MCF 10A (cell line): Measurements from ENCODE around the gene ATP12A. TPM values are rescaled to one million over a fixed set of nuclear protein-coding genes. Genes with fewer than 3 reads are reported as not detected.
A peak's percentile ranks its signal among the peaks of the same experiment; 100 is the strongest.

ENCODE experiments used
- BruUV-seq: library from RNA; stranded (reverse); fragments of 400-500 nt; replicated peaks from 2 replicates; lab custom pipeline; 2021; lab: Mats Ljungman, UMichigan
- CTCF ChIA-PET: fragments of 300-600 bp; sonication (Branson Sonifier 250); formaldehyde crosslinking; extraction: SDS; loops from one replicate; lab custom pipeline; 2021; ENCODE audit warnings: antibody characterized with exemption, inconsistent platforms; lab: Yijun Ruan, JAX
- POLR2A ChIA-PET: fragments of 300-600, 350-650 bp; sonication (Branson Sonifier 250); formaldehyde crosslinking; extraction: SDS; loops from one replicate; lab custom pipeline; 2020; ENCODE audit warnings: antibody characterized with exemption, inconsistent platforms; lab: Yijun Ruan, JAX
- DNase-seq: peaks from one replicate; pipeline ENCODE4 v3.0.0-alpha.2; 2018; ENCODE audit not compliant: unreplicated experiment
- H3K27ac Mint-ChIP-seq: one replicate; pipeline ENCODE4 v1.8.0; 2022; ENCODE audit warnings: mild to moderate bottlenecking, low read depth, mixed read lengths; ENCODE audit not compliant: unreplicated experiment
- H3K27me3 Mint-ChIP-seq: one replicate; pipeline ENCODE4 v1.8.0; 2022; ENCODE audit warnings: mixed read lengths; ENCODE audit not compliant: insufficient read depth, unreplicated experiment
- H3K36me3 Mint-ChIP-seq: one replicate; pipeline ENCODE4 v1.8.0; 2022; ENCODE audit warnings: mild to moderate bottlenecking, moderate library complexity, mixed read lengths; ENCODE audit not compliant: insufficient read depth, unreplicated experiment
- H3K4me1 Mint-ChIP-seq: one replicate; pipeline ENCODE4 v1.8.0; 2022; ENCODE audit warnings: mixed read lengths; ENCODE audit not compliant: insufficient read depth, unreplicated experiment
- H3K4me3 Mint-ChIP-seq: one replicate; pipeline ENCODE4 v1.8.0; 2022; ENCODE audit warnings: mild to moderate bottlenecking, moderate library complexity, mixed read lengths; ENCODE audit not compliant: unreplicated experiment
- H3K9me3 Mint-ChIP-seq: one replicate; pipeline ENCODE4 v1.8.0; 2022; ENCODE audit warnings: mixed read lengths; ENCODE audit not compliant: unreplicated experiment
- CTCF ChIP-seq: fragments of 200-600 bp; IDR thresholded peaks from one replicate; pipeline ENCODE4 v1.8.0; 2022; ENCODE audit warnings: antibody characterized with exemption, mild to moderate bottlenecking; ENCODE audit not compliant: unreplicated experiment
- intact Hi-C: fragments of 100-400 bp; cut with micrococcal nuclease; formaldehyde crosslinking; loops from 2 replicates; pipeline ENCODE4 v1.14.1; 2022
- total RNA-seq: library from RNA; stranded (reverse); gene quantifications from 2 replicates; pipeline ENCODE4 v1.2.3, GENCODE V29; 2022

The ATP12A gene
- total RNA-seq, 1 experiment from 2014 or later: not detected

GRCh38 chr13:24688950-24689349 is 8.7 kb downstream of the ATP12A start:
- CTCF ChIA-PET: interaction anchor here (0.6 to 1.5 kb wide), 5 partner anchors 11 to 1744 kb away, joined by 4 to 7 read pairs (median 4); no protein-coding TSS in a partner anchor
- Mint-ChIP-seq H3K4me1 (peaks cover 2% of the 10 kb centered on the region), H3K27me3 (no peaks in the 10 kb centered on the region), H3K36me3 (no peaks in the 10 kb centered on the region), H3K4me3 (no peak overlapping the region), H3K27ac (no peak overlapping the region), H3K9me3 (no peaks in the 10 kb centered on the region)
- POLR2A ChIA-PET: no interaction called here
- no TSS peak for BruUV-seq
- intact Hi-C loops: no loop called here
- DNase-seq: no peak
- TF ChIP-seq CTCF: no peak

GRCh38 chr13:24691381-24691780 is 11.2 kb downstream of the ATP12A start:
- H3K4me3 Mint-ChIP-seq: no peak overlapping the region
- no peaks in the 10 kb centered on the region for H3K9me3 Mint-ChIP-seq
- no peaks in the 10 kb centered on the region for H3K36me3 Mint-ChIP-seq
- intact Hi-C loops: loop anchor here (5.0 to 10.0 kb wide), 2 partner anchors 36 to 363 kb away; no protein-coding TSS in a partner anchor
- DNase-seq: no peak
- no peak overlapping the region for H3K27ac Mint-ChIP-seq
- ChIA-PET CTCF (interaction anchor here (0.6 to 4.0 kb wide), 8 partner anchors 9 to 304 kb away, joined by 3 to 36 read pairs (median 4); no protein-coding TSS in a partner anchor), POLR2A (no interaction called here)
- no peaks in the 10 kb centered on the region for H3K27me3 Mint-ChIP-seq
- BruUV-seq: no TSS peak
- TF ChIP-seq CTCF: no peak
- H3K4me1 Mint-ChIP-seq: peaks cover 5% of the 10 kb centered on the region

- DNase-seq: peak; percentile 16
- no peak overlapping the region for H3K27ac Mint-ChIP-seq
- intact Hi-C loops: loop anchor here (5.0 to 10.0 kb wide), 2 partner anchors 35 to 362 kb away; no protein-coding TSS in a partner anchor
- BruUV-seq: no TSS peak
- H3K27me3 Mint-ChIP-seq: no peaks in the 10 kb centered on the region
- H3K4me3 Mint-ChIP-seq: no peak overlapping the region
- no peaks in the 10 kb centered on the region for H3K36me3 Mint-ChIP-seq
- ChIA-PET CTCF (interaction anchor here (0.6 to 4.0 kb wide), 13 partner anchors 8 to 486 kb away, joined by 3 to 36 read pairs (median 4); no protein-coding TSS in a partner anchor), POLR2A (no interaction called here)
- H3K9me3 Mint-ChIP-seq: no peaks in the 10 kb centered on the region
- TF ChIP-seq CTCF: no peak
- peaks cover 5% of the 10 kb centered on the region for H3K4me1 Mint-ChIP-seq
Observed at GRCh38 chr13:24692561-24692960, 12.4 kb downstream of the ATP12A start.

- no TSS peak for BruUV-seq
- H3K4me1 Mint-ChIP-seq: peaks cover 5% of the 10 kb centered on the region
- CTCF ChIA-PET: interaction anchor here (0.6 to 4.0 kb wide), 31 partner anchors 8 to 418 kb away, joined by 3 to 36 read pairs (median 3); a partner anchor contains a TSS
- H3K27ac Mint-ChIP-seq: no peak overlapping the region
- H3K9me3 Mint-ChIP-seq: no peaks in the 10 kb centered on the region
- POLR2A ChIA-PET: interaction anchor here (0.8 to 1.1 kb wide), 3 partner anchors 11 to 274 kb away, joined by 3 to 4 read pairs (median 4); no protein-coding TSS in a partner anchor
- H3K4me3 Mint-ChIP-seq: no peak overlapping the region
- peaks cover 9% of the 10 kb centered on the region for H3K27me3 Mint-ChIP-seq
- DNase-seq: peak; percentile 82
- no peaks in the 10 kb centered on the region for H3K36me3 Mint-ChIP-seq
- TF ChIP-seq CTCF: peak; percentile 66
- intact Hi-C loops: loop anchor here (1.0 to 10.0 kb wide), 4 partner anchors 33 to 361 kb away; no protein-coding TSS in a partner anchor
Observed at GRCh38 chr13:24693862-24694471, 13.8 kb downstream of the ATP12A start.
